GM19193 (cell line): ENCODE data around the gene SHC1.

Experiments
- POLR2A ChIP-seq: IDR thresholded peaks from 4 replicates; pipeline ENCODE4 v1.6.1; 2011; ENCODE audit not compliant: insufficient read depth, insufficient read length; ENCODE audit errors: extremely low read depth

Gene SHC1

GRCh38 chr1:155003227-155003765, 32.7 kb upstream of the SHC1 start:
- no peak for TF ChIP-seq POLR2A

GRCh38 chr1:155002464-155003226, 32.1 kb upstream of the SHC1 start, which contains the start of gene ZBTB7B:
Gene ZBTB7B (plus strand): TSS chr1:155002802. CDS start chr1:155014661, 11,859 bp downstream.
- no peak for TF ChIP-seq POLR2A

GRCh38 chr1:155001675-155002463, 31.3 kb upstream of the SHC1 start:
- no peak for TF ChIP-seq POLR2A

GRCh38 chr1:155001425-155001674, 30.8 kb upstream of the SHC1 start:
- no peak for TF ChIP-seq POLR2A

GRCh38 chr1:155000726-155001424, 30.3 kb upstream of the SHC1 start:
- peak; percentile 65 for TF ChIP-seq POLR2A

GRCh38 chr1:155000411-155000725, 29.8 kb upstream of the SHC1 start:
- TF ChIP-seq POLR2A: no peak

- no peak for TF ChIP-seq POLR2A
Measured at GRCh38 chr1:154999571-155000410, 29.2 kb upstream of the SHC1 start.

- peak; percentile 63 for TF ChIP-seq POLR2A
Measured at GRCh38 chr1:154998818-154999570, 28.4 kb upstream of the SHC1 start.

GRCh38 chr1:154998201-154998780, 27.7 kb upstream of the SHC1 start:
- no peak for TF ChIP-seq POLR2A

- no peak for TF ChIP-seq POLR2A
Measured at GRCh38 chr1:154996966-154997701, 26.6 kb upstream of the SHC1 start.

GRCh38 chr1:154994591-154994990, 24.0 kb upstream of the SHC1 start:
- no peak for TF ChIP-seq POLR2A

- TF ChIP-seq POLR2A: no peak
Measured at GRCh38 chr1:154994269-154994587, 23.7 kb upstream of the SHC1 start.
